Thoracic aorta (tissue), 2 donors: ENCODE results near the gene INSC. TPM values are rescaled to one million over a fixed set of nuclear protein-coding genes. Genes with fewer than 3 reads are reported as not detected.

Source experiments
- ATAC-seq: fragments of 150-250 bp; one replicate; pipeline ENCODE4 v1.8.0; 2017; ENCODE audit warnings: low read depth; ENCODE audit not compliant: insufficient number of reproducible peaks, low FRiP score
- DNase-seq: peaks from one replicate; pipeline ENCODE4 v3.0.0-alpha.2; 2020; ENCODE audit warnings: low spot score
- H3K27ac ChIP-seq, 2 donors: fragments of 200-600 bp; sonication (generic); 1 replicate in 1 of 2; 2 replicates in 1 of 2; pipeline ENCODE4 v1.5.1; 2016; ENCODE audit warnings: mild to moderate bottlenecking in 2 of 2, moderate library complexity in 2 of 2
- H3K27me3 ChIP-seq: fragments of 200-600 bp; sonication (generic); replicated peaks from 2 replicates; pipeline ENCODE4 v1.6.0; 2016; ENCODE audit warnings: mild to moderate bottlenecking; ENCODE audit not compliant: insufficient read depth
- H3K36me3 ChIP-seq: fragments of 200-600 bp; sonication (generic); one replicate; pipeline ENCODE4 v1.5.1; 2016
- H3K4me1 ChIP-seq, 2 donors: fragments of 200-600 bp; sonication (generic); 1 replicate in 1 of 2; 2 replicates in 1 of 2; pipeline versions ENCODE4 v1.5.1 to v1.6.0; 2016; ENCODE audit warnings: low read depth in 2 of 2, mild to moderate bottlenecking in 1 of 2; ENCODE audit not compliant: control insufficient read depth in 1 of 2
- H3K4me3 ChIP-seq: fragments of 200-600 bp; sonication (generic); 2 replicates; pipeline ENCODE4 v1.5.1; 2016; ENCODE audit warnings: mild to moderate bottlenecking
- H3K9me3 ChIP-seq: fragments of 200-600 bp; sonication (generic); 2 replicates; pipeline ENCODE4 v1.5.1; 2016
- CTCF ChIP-seq: fragments of 200-600 bp; sonication (generic); IDR thresholded peaks from one replicate; pipeline ENCODE4 v1.5.1; 2019; ENCODE audit warnings: antibody characterized with exemption
- total RNA-seq, 2 donors: library from RNA; depleted of rRNA; stranded (reverse); fragments of >200 nt; gene quantifications; one replicate each; pipeline versions ENCODE4 v1.1.0 to v1.2.3, GENCODE V29; 2016

Gene INSC
- total RNA-seq, 2 donors from 2014 or later: 0.35 TPM; not detected in 1

- ATAC-seq: no peak
- no peak overlapping the region for H3K4me3 ChIP-seq
Measured at GRCh38 chr11:15291885-15292284, 177.2 kb downstream of the INSC start.

DNA sequence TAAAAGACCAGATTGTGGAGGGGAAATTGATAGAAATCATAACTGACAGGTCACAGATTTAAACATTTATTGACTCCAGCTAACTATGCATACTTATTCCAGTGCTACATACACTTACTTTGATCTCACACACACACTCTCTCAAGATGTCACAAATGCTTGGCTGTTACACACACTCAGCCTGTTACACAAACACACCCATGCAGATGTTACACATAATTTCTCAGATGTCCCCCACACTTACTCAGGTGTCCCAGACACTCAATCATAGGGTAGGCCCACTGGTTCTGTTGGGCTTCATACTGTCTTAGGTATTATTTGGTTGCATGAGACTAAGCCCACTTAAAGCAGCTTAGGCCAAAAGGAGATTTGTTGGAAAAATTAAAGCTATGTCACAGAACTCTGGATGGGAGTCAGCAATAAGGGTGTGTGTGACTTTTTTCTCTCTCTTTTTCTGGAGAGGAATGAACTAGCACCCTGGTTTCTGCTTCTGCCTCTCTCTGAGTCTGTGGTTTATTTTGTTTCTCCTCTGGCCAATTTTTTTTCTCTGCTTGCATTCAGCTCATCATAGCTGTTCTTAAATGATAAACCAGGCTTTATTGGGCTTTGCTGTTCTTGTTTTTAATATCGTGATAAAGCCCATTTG is 179.4 kb downstream of the INSC start:
- ATAC-seq: no peak
- H3K36me3 ChIP-seq: no peaks in the 10 kb centered on the region
- H3K9me3 ChIP-seq: no peaks in the 10 kb centered on the region
- no peak for TF ChIP-seq CTCF
- no peak overlapping the region for H3K4me3 ChIP-seq
- DNase-seq: no peak
- H3K27ac ChIP-seq: no peak overlapping the region
- H3K4me1 ChIP-seq: no peaks in the 10 kb centered on the region
- H3K27me3 ChIP-seq: no peaks in the 10 kb centered on the region

More at GRCh38 chr11:15291885-15292284, 177.2 kb downstream of the INSC start:
- Histone ChIP-seq H3K27ac (no peak overlapping the region), H3K27me3 (no peaks in the 10 kb centered on the region), H3K4me1 (no peaks in the 10 kb centered on the region), H3K9me3 (no peaks in the 10 kb centered on the region), H3K36me3 (no peaks in the 10 kb centered on the region)
- no peak for TF ChIP-seq CTCF
- DNase-seq: no peak

DNA sequence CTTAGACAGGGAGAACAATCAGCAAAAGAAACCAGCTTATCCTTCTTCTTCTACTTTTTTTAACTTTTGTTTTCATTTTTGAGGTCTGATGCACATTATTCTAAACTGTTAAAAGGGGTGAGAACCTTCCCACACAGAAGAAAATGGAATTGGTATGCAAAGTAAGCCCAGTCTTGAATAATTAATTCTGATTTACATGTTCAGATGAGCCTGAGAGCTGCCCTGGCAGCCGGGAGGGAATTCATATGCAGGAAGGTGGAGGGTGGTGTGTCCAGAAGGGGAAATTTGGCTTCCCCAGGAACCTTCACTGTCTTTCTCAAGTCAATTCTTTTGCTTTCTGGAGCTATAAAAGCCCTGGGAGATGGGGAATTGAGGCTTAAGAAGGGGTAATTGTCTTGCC is 181.0 kb downstream of the INSC start:
- Histone ChIP-seq H3K27me3 (no peaks in the 10 kb centered on the region), H3K36me3 (no peaks in the 10 kb centered on the region), H3K9me3 (no peaks in the 10 kb centered on the region), H3K27ac (no peak overlapping the region), H3K4me3 (no peak overlapping the region), H3K4me1 (no peaks in the 10 kb centered on the region)
- no peak for TF ChIP-seq CTCF
- ATAC-seq (no peak), DNase-seq (no peak)

Other genes starting within 250 kb of the INSC start
- gene CYP2R1, start 222.7 kb upstream of the INSC start, total RNA-seq: 10 to 100 TPM; 12.6 to 22.4 TPM
- gene CALCA, start 142.6 kb upstream of the INSC start, total RNA-seq: 1 to 10 TPM in 1 of 2 donors, not detected in 1; 3.1 TPM
- 1 to 10 TPM in 1 of 2 donors, not detected in 1; 1.5 TPM for gene CALCB, start 41.3 kb upstream of the INSC start, total RNA-seq